Fibroblast of skin of right quadriceps (primary cell): ENCODE measurements around the gene CDH6.

Experiments used
- DNase-seq: peaks from one replicate; pipeline ENCODE4 v3.0.0-alpha.2; 2013

Gene CDH6

GRCh38 chr5:31193591-31194467 is at the start of gene CDH6:
Gene CDH6, plus strand, starts transcription at chr5:31193686. Its CDS starts 73,788 bp downstream, at chr5:31267474.
- DNase-seq, result peak; percentile 9

GRCh38 chr5:31144364-31144763 is 49.1 kb upstream of the CDH6 start:
- no peak for DNase-seq

- DNase-seq, result no peak
Observed at GRCh38 chr5:31148959-31149475, 44.5 kb upstream of the CDH6 start.

GRCh38 chr5:31153521-31153920 is 40.0 kb upstream of the CDH6 start:
- no peak for DNase-seq

GRCh38 chr5:31156631-31157160 is 36.8 kb upstream of the CDH6 start:
- DNase-seq, result no peak

GRCh38 chr5:31157720-31158119 is 35.8 kb upstream of the CDH6 start:
- DNase-seq, result no peak

GRCh38 chr5:31158686-31159085 is 34.8 kb upstream of the CDH6 start:
- DNase-seq, result no peak

- DNase-seq, result no peak
Observed at GRCh38 chr5:31161781-31162181, 31.7 kb upstream of the CDH6 start.

GRCh38 chr5:31165729-31166128 is 27.8 kb upstream of the CDH6 start:
- no peak for DNase-seq

- no peak for DNase-seq
Observed at GRCh38 chr5:31169379-31169778, 24.1 kb upstream of the CDH6 start.

GRCh38 chr5:31172881-31173280 is 20.6 kb upstream of the CDH6 start:
- DNase-seq, result no peak

GRCh38 chr5:31173614-31174013 is 19.9 kb upstream of the CDH6 start:
- no peak for DNase-seq

GRCh38 chr5:31181376-31181987 is 12.0 kb upstream of the CDH6 start:
- DNase-seq, result no peak

- no peak for DNase-seq
Observed at GRCh38 chr5:31182136-31182535, 11.3 kb upstream of the CDH6 start.

- no peak for DNase-seq
Observed at GRCh38 chr5:31185951-31186350, 7.5 kb upstream of the CDH6 start.

- peak; percentile 29 for DNase-seq
Observed at GRCh38 chr5:31186672-31187267, 6.7 kb upstream of the CDH6 start.

- no peak for DNase-seq
Observed at GRCh38 chr5:31187591-31187990, 5.9 kb upstream of the CDH6 start.

- no peak for DNase-seq
Observed at GRCh38 chr5:31192442-31192841, 1.0 kb upstream of the CDH6 start.

GRCh38 chr5:31193116-31193515 is 370 bp upstream of the CDH6 start:
- no peak for DNase-seq

- DNase-seq, result no peak
Observed at GRCh38 chr5:31194468-31194813, 955 bp downstream of the CDH6 start.

- DNase-seq, result no peak
Observed at GRCh38 chr5:31194892-31195555, 1.5 kb downstream of the CDH6 start.

- DNase-seq, result no peak
Observed at GRCh38 chr5:31196309-31196708, 2.8 kb downstream of the CDH6 start.

- DNase-seq, result peak; percentile 35
Observed at GRCh38 chr5:31197183-31197582, 3.7 kb downstream of the CDH6 start.
